ENCODE measurements around the gene TNFAIP3.

Gene TNFAIP3

DNA sequence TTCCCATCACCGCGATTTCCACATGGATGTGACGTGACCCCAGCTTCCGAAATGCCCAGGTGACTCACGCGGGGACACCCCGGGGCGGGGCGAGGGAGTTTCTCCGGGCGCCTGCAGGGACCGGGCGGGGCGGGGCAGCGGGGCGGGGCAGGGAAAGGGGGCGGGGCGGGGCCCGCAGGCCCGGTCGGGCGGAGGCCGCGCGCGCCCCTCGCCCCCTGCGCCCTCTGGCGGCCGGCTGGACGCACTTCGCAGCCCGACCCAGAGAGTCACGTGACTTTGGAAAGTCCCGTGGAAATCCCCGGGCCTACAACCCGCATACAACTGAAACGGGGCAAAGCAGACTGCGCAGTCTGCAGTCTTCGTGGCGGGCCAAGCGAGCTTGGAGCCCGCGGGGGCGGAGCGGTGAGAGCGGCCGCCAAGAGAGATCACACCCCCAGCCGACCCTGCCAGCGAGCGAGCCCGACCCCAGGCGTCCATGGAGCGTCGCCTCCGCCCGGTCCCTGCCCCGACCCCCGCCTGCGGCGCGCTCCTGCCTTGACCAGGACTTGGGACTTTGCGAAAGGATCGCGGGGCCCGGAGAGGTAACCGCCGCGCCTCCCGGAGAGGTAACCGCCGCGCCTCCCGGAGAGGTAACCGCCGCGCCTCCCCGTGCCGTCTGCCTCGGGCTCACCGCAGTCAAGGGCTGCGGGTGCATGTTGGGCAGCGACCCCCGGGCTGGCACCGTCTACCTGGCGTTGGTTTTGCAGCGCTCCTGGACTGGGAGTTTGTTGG, at the start of gene TNFAIP3:
TSS of gene TNFAIP3 (plus strand) at position 346 of the 771 bp plus-strand sequence. CDS start 3,969 bp downstream, outside the sequence.
- TF ChIP-seq, protein P1, sequence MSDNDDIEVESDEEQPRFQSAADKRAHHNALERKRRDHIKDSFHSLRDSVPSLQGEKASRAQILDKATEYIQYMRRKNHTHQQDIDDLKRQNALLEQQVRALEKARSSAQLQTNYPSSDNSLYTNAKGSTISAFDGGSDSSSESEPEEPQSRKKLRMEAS (IDR thresholded peaks at IDR 0.05; ENCODE audit: low read depth, low read length), result peak; percentile 88
- TF ChIP-seq POLR2A (IDR thresholded peaks at IDR 0.05; ENCODE audit: extremely low read depth, insufficient read length) (peak; percentile 53), MYC (IDR thresholded peaks at IDR 0.05; ENCODE audit: low read depth, low read length) (peak; percentile 74)
- TF ChIP-seq, protein P2, sequence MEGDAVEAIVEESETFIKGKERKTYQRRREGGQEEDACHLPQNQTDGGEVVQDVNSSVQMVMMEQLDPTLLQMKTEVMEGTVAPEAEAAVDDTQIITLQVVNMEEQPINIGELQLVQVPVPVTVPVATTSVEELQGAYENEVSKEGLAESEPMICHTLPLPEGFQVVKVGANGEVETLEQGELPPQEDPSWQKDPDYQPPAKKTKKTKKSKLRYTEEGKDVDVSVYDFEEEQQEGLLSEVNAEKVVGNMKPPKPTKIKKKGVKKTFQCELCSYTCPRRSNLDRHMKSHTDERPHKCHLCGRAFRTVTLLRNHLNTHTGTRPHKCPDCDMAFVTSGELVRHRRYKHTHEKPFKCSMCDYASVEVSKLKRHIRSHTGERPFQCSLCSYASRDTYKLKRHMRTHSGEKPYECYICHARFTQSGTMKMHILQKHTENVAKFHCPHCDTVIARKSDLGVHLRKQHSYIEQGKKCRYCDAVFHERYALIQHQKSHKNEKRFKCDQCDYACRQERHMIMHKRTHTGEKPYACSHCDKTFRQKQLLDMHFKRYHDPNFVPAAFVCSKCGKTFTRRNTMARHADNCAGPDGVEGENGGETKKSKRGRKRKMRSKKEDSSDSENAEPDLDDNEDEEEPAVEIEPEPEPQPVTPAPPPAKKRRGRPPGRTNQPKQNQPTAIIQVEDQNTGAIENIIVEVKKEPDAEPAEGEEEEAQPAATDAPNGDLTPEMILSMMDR (IDR thresholded peaks at IDR 0.05; ENCODE audit: low read depth, low read length), result peak; percentile 58
- H3K4me3 ChIP-seq (ENCODE audit: low read depth, low read length), result peak within 1 kb of the TSS; percentile 92
- DNase-seq (ENCODE audit: low read depth), result peak; percentile 94

DNA sequence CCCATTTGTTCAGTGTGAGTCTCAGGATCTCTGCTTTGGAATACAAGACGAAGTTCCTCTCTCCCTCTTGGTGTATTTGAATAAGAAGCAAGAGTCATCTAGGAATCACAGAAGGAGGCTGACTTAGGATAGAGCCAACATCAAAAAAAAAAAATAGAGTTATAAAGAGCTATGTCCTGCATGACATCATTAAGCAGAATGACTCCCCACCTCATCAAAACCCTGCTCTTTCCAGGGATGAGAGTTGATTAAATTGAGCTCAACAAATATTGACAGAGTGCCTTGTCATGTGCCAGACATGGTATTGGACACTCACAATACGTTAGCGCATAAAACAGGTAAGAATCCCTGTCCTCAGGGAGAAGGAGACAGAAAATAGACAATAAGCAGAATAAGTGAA, 48.6 kb upstream of the TNFAIP3 start:
- no peak overlapping the region for H3K4me3 ChIP-seq (ENCODE audit: low read depth, low read length)
- TF ChIP-seq, protein P1 (IDR thresholded peaks at IDR 0.05; ENCODE audit: low read depth, low read length), result no peak
- TF ChIP-seq, protein P2 (IDR thresholded peaks at IDR 0.05; ENCODE audit: low read depth, low read length), result no peak
- TF ChIP-seq MYC (IDR thresholded peaks at IDR 0.05; ENCODE audit: low read depth, low read length) (no peak), POLR2A (IDR thresholded peaks at IDR 0.05; ENCODE audit: extremely low read depth, insufficient read length) (no peak)
- DNase-seq (ENCODE audit: low read depth), result no peak

DNA sequence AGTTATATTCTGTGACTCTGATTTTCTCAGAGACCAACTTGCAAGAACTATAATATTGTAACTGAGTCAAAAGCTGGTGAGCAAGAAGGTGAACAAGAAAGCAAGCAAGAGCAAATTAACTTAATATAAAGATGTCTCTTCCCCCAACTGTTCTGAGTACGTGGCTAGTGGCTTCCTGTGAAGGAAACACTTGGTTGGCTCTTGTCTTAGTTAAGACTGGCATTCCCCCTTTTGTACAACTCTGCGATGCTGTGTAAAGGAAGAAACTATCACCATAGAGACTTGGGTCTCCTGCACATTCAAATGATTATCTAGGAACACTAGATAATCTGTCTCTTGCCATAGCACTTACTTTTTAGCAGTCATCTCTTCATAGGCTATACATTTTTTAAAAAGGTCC, 47.3 kb upstream of the TNFAIP3 start:
- TF ChIP-seq, protein P1 (IDR thresholded peaks at IDR 0.05; ENCODE audit: low read depth, low read length), result no peak
- TF ChIP-seq, protein P2 (IDR thresholded peaks at IDR 0.05; ENCODE audit: low read depth, low read length), result no peak
- TF ChIP-seq POLR2A (IDR thresholded peaks at IDR 0.05; ENCODE audit: extremely low read depth, insufficient read length) (no peak), MYC (IDR thresholded peaks at IDR 0.05; ENCODE audit: low read depth, low read length) (no peak)
- no peak overlapping the region for H3K4me3 ChIP-seq (ENCODE audit: low read depth, low read length)
- peak; percentile 29 for DNase-seq (ENCODE audit: low read depth)

- no peak overlapping the region for H3K4me3 ChIP-seq (ENCODE audit: low read depth, low read length)
- TF ChIP-seq MYC (IDR thresholded peaks at IDR 0.05; ENCODE audit: low read depth, low read length) (no peak), POLR2A (IDR thresholded peaks at IDR 0.05; ENCODE audit: extremely low read depth, insufficient read length) (no peak)
- TF ChIP-seq, protein P2 (IDR thresholded peaks at IDR 0.05; ENCODE audit: low read depth, low read length), result no peak
- TF ChIP-seq, protein P1 (IDR thresholded peaks at IDR 0.05; ENCODE audit: low read depth, low read length), result no peak
- no peak for DNase-seq (ENCODE audit: low read depth)
These were observed 46.6 kb upstream of the TNFAIP3 start for GRCh38 chr6:137820425-137820824.

GRCh38 chr6:137820952-137821351, 46.1 kb upstream of the TNFAIP3 start:
- no peak for TF ChIP-seq MYC (IDR thresholded peaks at IDR 0.05; ENCODE audit: low read depth, low read length)
- TF ChIP-seq, protein P1 (IDR thresholded peaks at IDR 0.05; ENCODE audit: low read depth, low read length), result no peak
- no peak for TF ChIP-seq POLR2A (IDR thresholded peaks at IDR 0.05; ENCODE audit: extremely low read depth, insufficient read length)
- TF ChIP-seq, protein P2 (IDR thresholded peaks at IDR 0.05; ENCODE audit: low read depth, low read length), result no peak
- DNase-seq (ENCODE audit: low read depth), result no peak

More at GRCh38 chr6:137820952-137821351, 46.1 kb upstream of the TNFAIP3 start:
- H3K4me3 ChIP-seq (ENCODE audit: low read depth, low read length), result no peak overlapping the region

Measured in NB4 (cell line).